ENCODE results near the gene TMEM255B.

Gene TMEM255B

GRCh38 chr13:113862191-113862930 is 103.3 kb downstream of the TMEM255B start:
- no peak for DNase-seq (ENCODE audit: low read depth)

- DNase-seq (ENCODE audit: low read depth) = no peak
These were observed 104.0 kb downstream of the TMEM255B start for GRCh38 chr13:113862931-113863523.

GRCh38 chr13:113863524-113864272 is 104.7 kb downstream of the TMEM255B start, which contains the start of gene GAS6:
Gene GAS6 (minus strand): TSS chr13:113864076. CDS start chr13:113863920, 156 bp downstream.
- no peak for DNase-seq (ENCODE audit: low read depth)

- DNase-seq (ENCODE audit: low read depth) = no peak
These were observed 105.4 kb downstream of the TMEM255B start for GRCh38 chr13:113864273-113864890.

GRCh38 chr13:113865427-113865826 is 106.4 kb downstream of the TMEM255B start:
- DNase-seq (ENCODE audit: low read depth) = no peak
